Hematopoietic multipotent progenitor cell treated with erythropoietin and hydrocortisone succinate and interleukin-3 and kit ligand, for 4 days (in vitro differentiated cells): ENCODE results near the gene PRSS22.

Source experiments
- DNase-seq: peaks from one replicate; pipeline ENCODE4 v3.0.0-alpha.2; 2015

Gene PRSS22

GRCh38 chr16:2811703-2812471, 46.1 kb downstream of the PRSS22 start:
- no peak for DNase-seq

GRCh38 chr16:2810651-2811050, 47.3 kb downstream of the PRSS22 start:
- DNase-seq = no peak

DNA sequence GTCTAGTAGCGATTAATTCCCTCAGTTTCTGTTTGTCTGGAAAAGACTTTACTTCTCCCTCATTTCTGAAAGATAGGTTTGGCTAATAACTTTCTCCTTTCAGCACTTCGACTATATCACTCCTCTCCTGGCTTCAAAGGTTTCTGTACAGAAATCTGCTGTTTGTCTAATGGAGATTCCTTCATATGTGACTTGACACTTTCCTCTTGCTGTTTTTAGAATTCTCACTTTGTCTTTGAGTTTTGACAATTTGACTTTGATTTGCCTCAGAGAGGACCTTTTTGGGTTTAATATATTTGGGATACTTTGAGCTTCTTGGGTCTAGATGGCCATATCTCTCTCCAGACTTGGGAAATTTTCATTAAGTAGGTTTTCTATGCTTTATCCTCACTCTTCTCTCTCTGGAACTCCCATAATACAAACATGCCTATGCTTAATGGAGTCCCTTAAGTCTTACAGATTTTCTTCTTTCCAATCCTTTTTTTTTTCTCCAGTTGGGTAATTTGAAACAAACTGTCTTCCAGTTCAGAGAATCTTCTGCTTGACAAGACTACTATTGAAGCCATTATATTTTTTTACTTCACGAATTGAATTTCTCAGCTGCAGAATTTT, 48.7 kb downstream of the PRSS22 start:
- no peak for DNase-seq

DNA sequence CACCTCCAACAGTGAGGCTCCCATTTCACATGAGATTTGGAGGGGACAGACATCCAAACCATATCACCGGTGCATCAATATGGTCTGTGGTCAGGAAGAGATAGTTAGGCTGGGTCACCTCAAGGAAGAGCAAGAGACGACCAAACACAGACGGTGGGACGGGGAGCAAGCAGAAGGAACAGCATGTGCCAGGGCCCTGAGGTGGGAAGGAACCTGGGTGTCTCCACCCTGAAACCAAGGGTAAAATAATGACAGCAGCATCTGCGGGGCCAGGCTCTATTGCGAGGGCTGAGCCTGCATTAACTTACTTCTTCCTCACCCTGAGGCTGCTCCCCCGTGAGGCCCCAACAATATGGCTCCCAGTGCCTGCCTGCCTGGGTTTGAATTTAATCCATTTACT, 49.8 kb downstream of the PRSS22 start:
- no peak for DNase-seq

DNA sequence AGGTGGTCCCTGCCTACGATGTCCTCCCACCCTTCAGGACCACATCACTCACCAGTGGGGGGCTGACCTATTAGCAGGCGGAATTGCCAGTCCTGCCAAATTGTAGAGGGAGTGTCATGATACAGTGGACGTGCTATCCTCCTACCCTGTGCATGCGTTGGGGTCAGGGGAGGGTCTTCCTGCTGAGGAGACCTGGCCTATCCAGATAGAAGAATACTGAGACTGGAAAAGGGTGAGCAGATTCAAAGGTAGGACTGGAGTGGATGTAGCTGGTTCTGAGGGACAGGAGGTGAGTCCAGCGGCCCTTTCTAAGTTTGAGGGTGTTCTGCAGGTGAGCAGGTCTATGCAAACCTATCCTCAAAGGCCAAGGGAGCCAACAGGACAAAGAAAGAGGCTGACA, 51.7 kb downstream of the PRSS22 start:
- DNase-seq = no peak

- DNase-seq = no peak
Observed at GRCh38 chr16:2804728-2805127, 53.2 kb downstream of the PRSS22 start.

- no peak for DNase-seq
Observed at GRCh38 chr16:2803545-2804195, 54.3 kb downstream of the PRSS22 start.
